HEK293 (cell line): Measurements from ENCODE around the gene ANKRD44.

ENCODE experiments used
- BCL11A ChIP-seq: fragments of 450-650 bp; formaldehyde crosslinking; IDR thresholded peaks from 2 replicates; pipeline ENCODE4 v1.5.1; 2016; ENCODE audit warnings: low read depth, missing biosample characterization, missing genetic modification characterization
- KLF10 ChIP-seq: fragments of 450-650 bp; IDR thresholded peaks from 2 replicates; pipeline ENCODE4 v1.5.1; 2018; ENCODE audit warnings: missing biosample characterization, mild to moderate bottlenecking, missing genetic modification characterization
- MYNN ChIP-seq: fragments of 450-650 bp; formaldehyde crosslinking; IDR thresholded peaks from 2 replicates; pipeline ENCODE4 v1.5.1; 2016; ENCODE audit warnings: missing biosample characterization, missing genetic modification characterization, borderline replicate concordance
- WT1 ChIP-seq: fragments of 450-650 bp; formaldehyde crosslinking; IDR thresholded peaks from 2 replicates; pipeline ENCODE4 v1.5.1; 2016; ENCODE audit warnings: missing biosample characterization, missing genetic modification characterization
- ZFP41 ChIP-seq: fragments of 450-650 bp; formaldehyde crosslinking; IDR thresholded peaks from 2 replicates; pipeline ENCODE4 v1.5.1; 2016; ENCODE audit warnings: missing biosample characterization, missing genetic modification characterization, borderline replicate concordance
- ZNF341 ChIP-seq: fragments of 450-650 bp; formaldehyde crosslinking; IDR thresholded peaks from 2 replicates; pipeline ENCODE4; 2016; ENCODE audit warnings: low read depth, missing biosample characterization, missing genetic modification characterization
- ZNF394 ChIP-seq: fragments of 450-650 bp; formaldehyde crosslinking; IDR thresholded peaks from 2 replicates; pipeline ENCODE4 v1.5.1; 2016; ENCODE audit warnings: missing biosample characterization, missing genetic modification characterization, mild to moderate bottlenecking, moderate library complexity, borderline replicate concordance
- ZNF558 ChIP-seq: fragments of 450-650 bp; formaldehyde crosslinking; IDR thresholded peaks from 2 replicates; pipeline ENCODE4 v1.5.1; 2016; ENCODE audit warnings: missing biosample characterization, missing genetic modification characterization
- ZNF792 ChIP-seq: fragments of 450-650 bp; formaldehyde crosslinking; IDR thresholded peaks from 2 replicates; pipeline ENCODE4 v1.5.1; 2016; ENCODE audit warnings: missing biosample characterization, missing genetic modification characterization
- TF ChIP-seq, protein P1 (sequence below): fragments of 450-650 bp; formaldehyde crosslinking; IDR thresholded peaks from 2 replicates; pipeline ENCODE4 v1.5.1; 2016; ENCODE audit warnings: missing biosample characterization, missing genetic modification characterization
- TF ChIP-seq, protein P2 (sequence below): fragments of 450-650 bp; formaldehyde crosslinking; IDR thresholded peaks from 2 replicates; pipeline ENCODE4 v1.5.1; 2016; ENCODE audit warnings: missing biosample characterization, missing genetic modification characterization
- TF ChIP-seq, protein P3 (sequence below): fragments of 450-650 bp; formaldehyde crosslinking; IDR thresholded peaks from 2 replicates; pipeline ENCODE4 v1.5.1; 2016; ENCODE audit warnings: missing biosample characterization, missing genetic modification characterization
- TF ChIP-seq, protein P4 (sequence below): fragments of 450-650 bp; formaldehyde crosslinking; IDR thresholded peaks from 2 replicates; pipeline ENCODE4 v1.5.1; 2016; ENCODE audit warnings: missing biosample characterization, missing genetic modification characterization

DNA sequence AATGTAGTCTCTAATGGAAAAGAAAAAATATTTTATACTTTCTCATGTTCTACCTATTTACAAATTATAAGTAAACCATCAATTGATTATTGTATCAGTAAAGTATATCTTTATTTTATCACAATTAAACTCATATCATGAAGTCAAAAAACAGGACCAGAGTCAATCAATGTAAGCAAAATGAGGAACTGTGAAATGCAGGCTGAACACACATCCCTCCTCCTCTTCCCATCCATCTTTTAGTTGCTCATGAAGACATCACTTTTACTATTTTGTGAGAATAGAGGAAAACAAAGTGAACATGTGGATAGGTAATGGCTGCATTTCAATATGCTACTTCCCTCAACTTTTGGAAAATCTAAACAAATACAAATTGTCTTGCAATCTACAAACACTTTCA lies 195.3 kb downstream of the ANKRD44 start:
- TF ChIP-seq ZNF394 (tag by site-specific recombination) = no peak
- TF ChIP-seq, protein P1, sequence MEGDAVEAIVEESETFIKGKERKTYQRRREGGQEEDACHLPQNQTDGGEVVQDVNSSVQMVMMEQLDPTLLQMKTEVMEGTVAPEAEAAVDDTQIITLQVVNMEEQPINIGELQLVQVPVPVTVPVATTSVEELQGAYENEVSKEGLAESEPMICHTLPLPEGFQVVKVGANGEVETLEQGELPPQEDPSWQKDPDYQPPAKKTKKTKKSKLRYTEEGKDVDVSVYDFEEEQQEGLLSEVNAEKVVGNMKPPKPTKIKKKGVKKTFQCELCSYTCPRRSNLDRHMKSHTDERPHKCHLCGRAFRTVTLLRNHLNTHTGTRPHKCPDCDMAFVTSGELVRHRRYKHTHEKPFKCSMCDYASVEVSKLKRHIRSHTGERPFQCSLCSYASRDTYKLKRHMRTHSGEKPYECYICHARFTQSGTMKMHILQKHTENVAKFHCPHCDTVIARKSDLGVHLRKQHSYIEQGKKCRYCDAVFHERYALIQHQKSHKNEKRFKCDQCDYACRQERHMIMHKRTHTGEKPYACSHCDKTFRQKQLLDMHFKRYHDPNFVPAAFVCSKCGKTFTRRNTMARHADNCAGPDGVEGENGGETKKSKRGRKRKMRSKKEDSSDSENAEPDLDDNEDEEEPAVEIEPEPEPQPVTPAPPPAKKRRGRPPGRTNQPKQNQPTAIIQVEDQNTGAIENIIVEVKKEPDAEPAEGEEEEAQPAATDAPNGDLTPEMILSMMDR (tag by site-specific recombination) = no peak
- TF ChIP-seq BCL11A = no peak
- TF ChIP-seq ZNF341 = no peak
- TF ChIP-seq, protein P2, sequence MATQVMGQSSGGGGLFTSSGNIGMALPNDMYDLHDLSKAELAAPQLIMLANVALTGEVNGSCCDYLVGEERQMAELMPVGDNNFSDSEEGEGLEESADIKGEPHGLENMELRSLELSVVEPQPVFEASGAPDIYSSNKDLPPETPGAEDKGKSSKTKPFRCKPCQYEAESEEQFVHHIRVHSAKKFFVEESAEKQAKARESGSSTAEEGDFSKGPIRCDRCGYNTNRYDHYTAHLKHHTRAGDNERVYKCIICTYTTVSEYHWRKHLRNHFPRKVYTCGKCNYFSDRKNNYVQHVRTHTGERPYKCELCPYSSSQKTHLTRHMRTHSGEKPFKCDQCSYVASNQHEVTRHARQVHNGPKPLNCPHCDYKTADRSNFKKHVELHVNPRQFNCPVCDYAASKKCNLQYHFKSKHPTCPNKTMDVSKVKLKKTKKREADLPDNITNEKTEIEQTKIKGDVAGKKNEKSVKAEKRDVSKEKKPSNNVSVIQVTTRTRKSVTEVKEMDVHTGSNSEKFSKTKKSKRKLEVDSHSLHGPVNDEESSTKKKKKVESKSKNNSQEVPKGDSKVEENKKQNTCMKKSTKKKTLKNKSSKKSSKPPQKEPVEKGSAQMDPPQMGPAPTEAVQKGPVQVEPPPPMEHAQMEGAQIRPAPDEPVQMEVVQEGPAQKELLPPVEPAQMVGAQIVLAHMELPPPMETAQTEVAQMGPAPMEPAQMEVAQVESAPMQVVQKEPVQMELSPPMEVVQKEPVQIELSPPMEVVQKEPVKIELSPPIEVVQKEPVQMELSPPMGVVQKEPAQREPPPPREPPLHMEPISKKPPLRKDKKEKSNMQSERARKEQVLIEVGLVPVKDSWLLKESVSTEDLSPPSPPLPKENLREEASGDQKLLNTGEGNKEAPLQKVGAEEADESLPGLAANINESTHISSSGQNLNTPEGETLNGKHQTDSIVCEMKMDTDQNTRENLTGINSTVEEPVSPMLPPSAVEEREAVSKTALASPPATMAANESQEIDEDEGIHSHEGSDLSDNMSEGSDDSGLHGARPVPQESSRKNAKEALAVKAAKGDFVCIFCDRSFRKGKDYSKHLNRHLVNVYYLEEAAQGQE (tag by site-specific recombination) = no peak
- TF ChIP-seq, protein P3, sequence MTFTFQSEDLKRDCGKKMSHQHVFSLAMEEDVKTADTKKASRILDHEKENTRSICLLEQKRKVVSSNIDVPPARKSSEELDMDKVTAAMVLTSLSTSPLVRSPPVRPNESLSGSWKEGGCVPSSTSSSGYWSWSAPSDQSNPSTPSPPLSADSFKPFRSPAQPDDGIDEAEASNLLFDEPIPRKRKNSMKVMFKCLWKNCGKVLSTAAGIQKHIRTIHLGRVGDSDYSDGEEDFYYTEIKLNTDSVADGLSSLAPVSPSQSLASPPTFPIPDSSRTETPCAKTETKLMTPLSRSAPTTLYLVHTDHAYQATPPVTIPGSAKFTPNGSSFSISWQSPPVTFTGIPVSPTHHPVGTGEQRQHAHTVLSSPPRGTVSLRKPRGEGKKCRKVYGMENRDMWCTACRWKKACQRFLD (tag by site-specific recombination) = no peak
- no peak for TF ChIP-seq MYNN (tag by site-specific recombination)
- no peak for TF ChIP-seq WT1 (tag by site-specific recombination)
- no peak for TF ChIP-seq ZFP41 (tag by site-specific recombination)
- no peak for TF ChIP-seq ZNF558 (tag by site-specific recombination)
- no peak for TF ChIP-seq KLF10 (tag by site-specific recombination)
- TF ChIP-seq, protein P4, sequence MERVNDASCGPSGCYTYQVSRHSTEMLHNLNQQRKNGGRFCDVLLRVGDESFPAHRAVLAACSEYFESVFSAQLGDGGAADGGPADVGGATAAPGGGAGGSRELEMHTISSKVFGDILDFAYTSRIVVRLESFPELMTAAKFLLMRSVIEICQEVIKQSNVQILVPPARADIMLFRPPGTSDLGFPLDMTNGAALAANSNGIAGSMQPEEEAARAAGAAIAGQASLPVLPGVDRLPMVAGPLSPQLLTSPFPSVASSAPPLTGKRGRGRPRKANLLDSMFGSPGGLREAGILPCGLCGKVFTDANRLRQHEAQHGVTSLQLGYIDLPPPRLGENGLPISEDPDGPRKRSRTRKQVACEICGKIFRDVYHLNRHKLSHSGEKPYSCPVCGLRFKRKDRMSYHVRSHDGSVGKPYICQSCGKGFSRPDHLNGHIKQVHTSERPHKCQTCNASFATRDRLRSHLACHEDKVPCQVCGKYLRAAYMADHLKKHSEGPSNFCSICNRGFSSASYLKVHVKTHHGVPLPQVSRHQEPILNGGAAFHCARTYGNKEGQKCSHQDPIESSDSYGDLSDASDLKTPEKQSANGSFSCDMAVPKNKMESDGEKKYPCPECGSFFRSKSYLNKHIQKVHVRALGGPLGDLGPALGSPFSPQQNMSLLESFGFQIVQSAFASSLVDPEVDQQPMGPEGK (tag by site-specific recombination) = no peak
- TF ChIP-seq ZNF792 (tag by site-specific recombination) = no peak
